Activated CD8-positive, alpha-beta memory T cell treated with anti-CD3 and anti-CD28 coated beads for 4 hours (primary cell): ENCODE data around the gene ASB2.

Experiments used
- DNase-seq, 2 donors: peaks; one replicate each; pipeline ENCODE4 v3.0.0-alpha.2; 2020; ENCODE audit warnings: low read depth in 2 of 2

The ASB2 gene

GRCh38 chr14:93929048-93929535 is 47.3 kb downstream of the ASB2 start:
- DNase-seq = no peak

- no peak for DNase-seq
Measured at GRCh38 chr14:93928184-93929047, 48.0 kb downstream of the ASB2 start.

GRCh38 chr14:93927800-93928145 is 48.6 kb downstream of the ASB2 start:
- no peak for DNase-seq

GRCh38 chr14:93926873-93927799 is 49.2 kb downstream of the ASB2 start, which contains the start of gene FAM181A:
Gene FAM181A, plus strand, starts transcription at chr14:93927344. Its CDS starts 942 bp downstream, at chr14:93928286.
- DNase-seq = no peak

- DNase-seq = no peak
Measured at GRCh38 chr14:93926245-93926872, 50.0 kb downstream of the ASB2 start.

- no peak for DNase-seq
Measured at GRCh38 chr14:93925374-93925895, 50.9 kb downstream of the ASB2 start.

GRCh38 chr14:93924592-93925355 is 51.6 kb downstream of the ASB2 start:
- no peak for DNase-seq

GRCh38 chr14:93923626-93924025 is 52.7 kb downstream of the ASB2 start:
- DNase-seq = no peak

- no peak for DNase-seq
Measured at GRCh38 chr14:93921001-93921806, 55.2 kb downstream of the ASB2 start.

GRCh38 chr14:93917141-93917540 is 59.2 kb downstream of the ASB2 start:
- no peak for DNase-seq

GRCh38 chr14:93916498-93916897 is 59.9 kb downstream of the ASB2 start:
- no peak for DNase-seq

GRCh38 chr14:93915800-93916199 is 60.6 kb downstream of the ASB2 start:
- no peak for DNase-seq

GRCh38 chr14:93915070-93915705 is 61.2 kb downstream of the ASB2 start:
- no peak for DNase-seq

- DNase-seq = no peak
Measured at GRCh38 chr14:93914278-93914677, 62.1 kb downstream of the ASB2 start.

GRCh38 chr14:93912782-93913181 is 63.6 kb downstream of the ASB2 start:
- DNase-seq = no peak

- no peak for DNase-seq
Measured at GRCh38 chr14:93911975-93912615, 64.3 kb downstream of the ASB2 start.

- no peak for DNase-seq
Measured at GRCh38 chr14:93909429-93910128, 66.8 kb downstream of the ASB2 start.
